WTC11 (cell line): ENCODE measurements around the gene TM9SF3. TPM values are rescaled to one million over a fixed set of nuclear protein-coding genes. Genes with fewer than 3 reads are reported as not detected.

Experiments used
- ATAC-seq: fragments of 200-7000 bp; cut with Tn5 transposase; 2 replicates; pipeline ENCODE4 v1.10.0; 2021; ENCODE audit warnings: mild to moderate bottlenecking, moderate library complexity
- CTCF ChIA-PET: fragments of 300-600 bp; sonication (Branson Sonifier 250); formaldehyde crosslinking; loops from one replicate; lab custom pipeline; 2021; ENCODE audit warnings: antibody characterized with exemption; lab: Charles Lee
- POLR2A ChIA-PET: fragments of 350-600 bp; sonication (Branson Sonifier 250); formaldehyde crosslinking; loops from one replicate; lab custom pipeline; 2021; ENCODE audit warnings: antibody characterized with exemption; lab: Charles Lee
- DNase-seq: peaks from one replicate; pipeline ENCODE4 v3.0.0; 2021; ENCODE audit warnings: low spot score
- H3K27ac Mint-ChIP-seq: 2 replicates; pipeline ENCODE4 v1.8.0; 2021; ENCODE audit warnings: mixed read lengths
- H3K27me3 Mint-ChIP-seq: 2 replicates; pipeline ENCODE4 v1.8.0; 2021; ENCODE audit warnings: low read depth, mild to moderate bottlenecking, moderate library complexity, mixed read lengths
- H3K36me3 Mint-ChIP-seq: 2 replicates; pipeline ENCODE4 v1.8.0; 2021; ENCODE audit warnings: mixed read lengths
- H3K4me1 Mint-ChIP-seq: 2 replicates; pipeline ENCODE4 v1.8.0; 2022; ENCODE audit warnings: mixed read lengths
- H3K4me3 Mint-ChIP-seq: 2 replicates; pipeline ENCODE4 v1.8.0; 2021; ENCODE audit warnings: mild to moderate bottlenecking, moderate library complexity, mixed read lengths
- H3K9me3 Mint-ChIP-seq: 2 replicates; pipeline ENCODE4 v1.8.0; 2021; ENCODE audit warnings: mixed read lengths
- AR ChIP-seq: fragments of 250-450 bp; sonication (Bioruptor Pico); IDR thresholded peaks from 2 replicates; pipeline ENCODE4 v1.9.0; 2021; ENCODE audit warnings: mild to moderate bottlenecking
- ATF2 ChIP-seq: sonication (generic); formaldehyde crosslinking; IDR thresholded peaks from 2 replicates; pipeline ENCODE4 v1.8.1; 2022; ENCODE audit warnings: low read depth, missing genetic modification reagents, borderline replicate concordance
- CDX4 ChIP-seq: fragments of 250-450 bp; sonication (Bioruptor Pico); IDR thresholded peaks from 2 replicates; pipeline ENCODE4 v1.9.0; 2021; ENCODE audit warnings: moderate library complexity, mild to moderate bottlenecking, inconsistent platforms, borderline replicate concordance
- ESRRA ChIP-seq: sonication (generic); formaldehyde crosslinking; IDR thresholded peaks from 2 replicates; pipeline ENCODE4 v1.8.1; 2022; ENCODE audit warnings: mild to moderate bottlenecking, missing genetic modification reagents, borderline replicate concordance
- FOXJ3 ChIP-seq: sonication (generic); formaldehyde crosslinking; IDR thresholded peaks from 2 replicates; pipeline ENCODE4 v1.9.0; 2021; ENCODE audit warnings: missing genetic modification reagents, mild to moderate bottlenecking, borderline replicate concordance
- FOXK1 ChIP-seq: sonication (generic); formaldehyde crosslinking; IDR thresholded peaks from 2 replicates; pipeline ENCODE4 v1.8.0; 2022; ENCODE audit warnings: mild to moderate bottlenecking, moderate library complexity, missing genetic modification reagents
- FOXP4 ChIP-seq: sonication (generic); formaldehyde crosslinking; IDR thresholded peaks from 2 replicates; pipeline ENCODE4 v1.8.0; 2022; ENCODE audit warnings: mild to moderate bottlenecking, missing genetic modification reagents
- GABPB1 ChIP-seq: sonication (generic); formaldehyde crosslinking; IDR thresholded peaks from 2 replicates; pipeline ENCODE4 v1.8.1; 2023; ENCODE audit warnings: mild to moderate bottlenecking, missing genetic modification reagents
- NR3C1 ChIP-seq: sonication (generic); formaldehyde crosslinking; conservative IDR thresholded peaks from 2 replicates; pipeline ENCODE4 v1.8.1; 2023; ENCODE audit warnings: low read depth, mild to moderate bottlenecking, missing genetic modification reagents
- OVOL2 ChIP-seq: fragments of 250-450 bp; sonication (Bioruptor Pico); IDR thresholded peaks from 2 replicates; pipeline ENCODE4 v1.9.0; 2021; ENCODE audit warnings: mild to moderate bottlenecking, borderline replicate concordance
- RELA ChIP-seq: sonication (generic); formaldehyde crosslinking; IDR thresholded peaks from 2 replicates; pipeline ENCODE4 v1.8.1; 2022; ENCODE audit warnings: missing genetic modification reagents, mild to moderate bottlenecking, borderline replicate concordance
- SMAD3 ChIP-seq: sonication (generic); formaldehyde crosslinking; IDR thresholded peaks from 2 replicates; pipeline ENCODE4 v1.8.0; 2022; ENCODE audit warnings: missing genetic modification reagents, mild to moderate bottlenecking, borderline replicate concordance
- TEAD4 ChIP-seq: sonication (generic); formaldehyde crosslinking; IDR thresholded peaks from 2 replicates; pipeline ENCODE4 v1.8.0; 2022; ENCODE audit warnings: mild to moderate bottlenecking, missing genetic modification reagents
- TP53 ChIP-seq: sonication (generic); formaldehyde crosslinking; IDR thresholded peaks from 2 replicates; pipeline ENCODE4 v1.8.1; 2023; ENCODE audit warnings: mild to moderate bottlenecking, missing genetic modification reagents
- ZNF219 ChIP-seq: sonication (generic); formaldehyde crosslinking; IDR thresholded peaks from 2 replicates; pipeline ENCODE4 v1.8.0; 2023; ENCODE audit warnings: missing genetic modification reagents, mild to moderate bottlenecking, borderline replicate concordance
- ZNF232 ChIP-seq: sonication (generic); formaldehyde crosslinking; IDR thresholded peaks from 2 replicates; pipeline ENCODE4 v1.8.0; 2022; ENCODE audit warnings: mild to moderate bottlenecking, missing genetic modification reagents
- ZNF263 ChIP-seq: sonication (generic); formaldehyde crosslinking; IDR thresholded peaks from 2 replicates; pipeline ENCODE4 v1.8.1; 2022; ENCODE audit warnings: low read depth, mild to moderate bottlenecking, moderate library complexity, missing genetic modification reagents
- ZNF396 ChIP-seq: fragments of 250-450 bp; sonication (Bioruptor Pico); IDR thresholded peaks from 2 replicates; pipeline ENCODE4 v1.8.0; 2021; ENCODE audit warnings: mild to moderate bottlenecking, moderate library complexity, borderline replicate concordance
- total RNA-seq: library from RNA; stranded (reverse); gene quantifications from 3 replicates; pipeline ENCODE4 v1.2.3, GENCODE V29; 2021

TM9SF3 gene
- total RNA-seq, 1 experiment from 2014 or later = 116 TPM

- no peak overlapping the region for H3K27ac Mint-ChIP-seq
- peaks cover 4% of the 10 kb centered on the region for H3K27me3 Mint-ChIP-seq
- H3K9me3 Mint-ChIP-seq = no peaks in the 10 kb centered on the region
- H3K36me3 Mint-ChIP-seq = no peaks in the 10 kb centered on the region
- DNase-seq = no peak
- ChIA-PET POLR2A (no interaction called here), CTCF (interaction anchor here (0.8 kb wide), 1 partner anchor 14 kb away, joined by 3 read pairs; no protein-coding TSS in a partner anchor)
- H3K4me3 Mint-ChIP-seq = no peak overlapping the region
- peaks cover 28% of the 10 kb centered on the region for H3K4me1 Mint-ChIP-seq
- TF ChIP-seq SMAD3 (CRISPR knock-in tag) (no peak), AR (CRISPR knock-in tag) (no peak), ZNF219 (CRISPR knock-in tag) (no peak), NR3C1 (CRISPR knock-in tag) (no peak), ESRRA (CRISPR knock-in tag) (no peak), ZNF263 (CRISPR knock-in tag) (no peak), OVOL2 (CRISPR knock-in tag) (no peak), TEAD4 (CRISPR knock-in tag) (no peak), GABPB1 (CRISPR knock-in tag) (no peak), RELA (CRISPR knock-in tag) (no peak), ZNF396 (CRISPR knock-in tag) (no peak), CDX4 (CRISPR knock-in tag) (no peak), ZNF232 (no peak), FOXJ3 (CRISPR knock-in tag) (no peak), FOXP4 (CRISPR knock-in tag) (no peak), TP53 (CRISPR knock-in tag) (no peak), FOXK1 (CRISPR knock-in tag) (no peak), ATF2 (CRISPR knock-in tag) (no peak)
- no peak for ATAC-seq
Measured at GRCh38 chr10:96505150-96506136, 81.4 kb downstream of the TM9SF3 start.
